T-helper 9 cell (primary cell): ENCODE measurements around the gene ZNF688.

Source experiments
- DNase-seq: peaks from one replicate; pipeline ENCODE4 v3.0.0-alpha.2; 2020

Gene ZNF688

DNA sequence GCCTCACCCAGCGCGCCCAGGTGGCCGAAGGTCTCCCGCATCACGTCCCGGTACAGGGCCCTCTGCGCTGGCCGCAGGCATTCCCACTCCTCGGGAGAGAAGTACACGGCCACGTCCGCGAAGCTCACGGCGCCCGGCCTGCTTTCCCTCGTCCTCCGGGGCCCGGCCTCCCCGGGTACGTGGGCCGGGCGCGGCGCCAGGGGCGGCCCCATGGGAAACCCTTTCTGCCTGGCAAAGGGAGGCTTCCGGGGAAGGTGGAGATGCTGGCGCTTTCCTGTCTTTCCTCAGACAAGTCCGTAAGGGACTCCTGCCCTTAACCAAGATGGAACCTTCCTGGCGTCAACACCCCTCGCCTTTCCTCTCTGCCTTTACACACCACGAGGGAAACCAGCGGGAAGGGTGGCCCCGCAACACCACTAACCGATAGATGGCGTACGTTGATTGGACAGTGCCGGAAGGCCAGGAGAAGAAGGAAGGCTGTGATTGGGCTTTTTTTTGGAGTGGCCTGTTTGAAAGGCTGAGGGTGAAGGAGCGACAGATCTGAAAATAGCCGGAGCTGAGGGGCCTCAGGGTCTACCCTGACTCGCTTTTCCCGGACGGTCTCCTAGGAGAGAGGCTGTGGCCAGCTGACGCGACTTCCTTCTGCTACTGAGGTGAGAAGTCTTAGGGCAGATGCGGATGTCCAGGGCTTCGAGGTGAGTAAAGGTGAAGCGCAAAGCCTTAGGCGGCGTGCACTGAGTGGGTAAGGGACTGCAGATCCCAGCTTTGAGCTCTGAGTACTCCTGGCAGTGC, 14.1 kb upstream of the ZNF688 start, which contains the start of gene ZNF785:
TSS of gene ZNF785 (minus strand) at position 298 of the 792 bp plus-strand sequence. CDS start at position 212, 86 bp downstream.
- peak; percentile 85 for DNase-seq

DNA sequence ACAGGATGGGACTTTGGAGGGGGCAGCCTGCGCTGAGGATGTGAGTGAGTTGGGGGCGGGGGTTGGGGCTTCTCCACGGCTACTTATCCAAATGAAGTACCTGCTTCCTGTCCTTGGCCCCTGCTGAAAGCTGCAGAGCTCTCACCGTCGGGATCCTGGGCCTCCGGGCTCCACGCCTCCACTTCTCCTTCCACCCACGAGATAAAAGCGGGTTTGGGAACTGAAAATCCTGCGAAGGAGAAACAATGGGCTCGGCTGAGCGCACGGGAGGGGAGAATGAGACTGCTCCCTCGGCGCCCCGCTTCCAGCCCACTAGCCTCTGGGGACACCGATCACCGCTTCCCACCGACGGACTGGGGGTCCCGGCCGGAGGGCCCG, 13.5 kb upstream of the ZNF688 start:
- DNase-seq: no peak

DNA sequence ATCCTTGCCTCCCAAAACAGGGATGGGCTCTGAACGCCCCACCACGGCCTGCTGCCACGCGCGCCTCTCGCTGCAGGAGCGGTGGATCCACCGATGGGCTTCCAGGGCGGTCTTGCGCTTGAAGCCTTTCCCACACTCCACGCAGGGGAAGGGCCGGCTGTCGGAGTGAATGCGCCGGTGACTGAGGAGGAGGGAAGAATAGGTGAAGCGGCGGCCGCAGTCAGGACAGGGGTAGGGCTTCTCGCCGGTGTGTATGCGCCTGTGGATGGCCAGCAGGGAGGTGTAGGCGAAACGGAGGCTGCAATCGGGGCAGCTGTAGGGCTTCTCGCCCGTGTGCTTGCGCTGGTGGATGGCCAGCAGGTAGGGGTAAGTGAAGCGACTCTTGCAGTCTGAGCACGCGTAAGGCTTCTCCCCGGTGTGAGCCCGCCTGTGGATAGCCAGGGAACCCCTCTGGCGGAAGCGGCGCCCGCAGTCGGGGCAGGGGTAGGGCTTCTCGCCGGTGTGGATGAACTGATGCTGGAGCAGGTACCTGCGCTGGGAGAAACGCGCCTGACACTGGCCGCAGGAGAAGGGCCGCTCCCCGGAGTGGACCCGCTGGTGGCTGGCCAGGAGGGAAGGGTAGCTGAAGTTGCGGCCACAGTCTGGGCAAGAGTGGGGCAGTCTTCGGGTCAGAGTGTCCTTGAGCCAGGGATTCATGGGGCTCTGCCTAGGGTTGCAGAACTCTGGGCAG, 11.3 kb upstream of the ZNF688 start:
- DNase-seq: no peak

DNA sequence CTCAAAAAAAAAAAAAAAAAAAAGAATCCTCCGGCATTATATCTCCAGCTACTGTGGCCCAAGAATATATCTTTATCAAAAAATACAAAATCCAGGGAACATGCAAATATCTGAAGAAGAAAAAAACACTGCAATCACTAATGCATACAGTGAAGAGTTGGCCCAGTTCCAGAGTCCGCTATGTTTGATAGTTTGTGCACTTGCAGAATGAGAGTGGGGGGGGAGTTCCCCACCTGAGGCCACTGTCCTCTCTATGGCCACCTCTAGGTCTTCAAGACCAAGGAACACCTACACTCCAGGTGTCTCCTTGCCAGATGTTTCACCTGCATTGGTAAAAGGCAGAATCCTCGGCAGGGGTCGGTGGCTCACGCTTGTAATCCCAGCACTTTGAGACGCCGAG, 9.9 kb upstream of the ZNF688 start:
- no peak for DNase-seq

DNA sequence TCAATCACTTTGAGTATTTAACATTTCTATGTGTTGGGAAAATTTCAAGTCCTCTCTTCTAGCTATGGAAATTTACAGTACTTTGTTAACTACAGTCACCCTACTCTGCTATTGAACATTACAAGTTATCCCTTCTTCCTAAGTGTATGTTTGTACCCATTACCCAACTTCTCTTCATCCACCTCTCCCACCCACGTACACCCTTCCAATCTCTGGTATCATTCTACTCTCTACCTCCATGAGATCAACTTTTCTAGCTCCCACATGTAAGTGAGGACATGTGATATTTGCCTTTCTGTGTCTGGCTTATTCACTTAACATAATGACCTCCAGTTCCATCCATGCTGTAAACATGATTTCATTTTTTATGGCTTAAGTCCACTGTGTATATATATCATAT, 3.2 kb upstream of the ZNF688 start:
- no peak for DNase-seq

GRCh38 chr16:30570636-30571444, 674 bp downstream of the ZNF688 start:
- no peak for DNase-seq

DNA sequence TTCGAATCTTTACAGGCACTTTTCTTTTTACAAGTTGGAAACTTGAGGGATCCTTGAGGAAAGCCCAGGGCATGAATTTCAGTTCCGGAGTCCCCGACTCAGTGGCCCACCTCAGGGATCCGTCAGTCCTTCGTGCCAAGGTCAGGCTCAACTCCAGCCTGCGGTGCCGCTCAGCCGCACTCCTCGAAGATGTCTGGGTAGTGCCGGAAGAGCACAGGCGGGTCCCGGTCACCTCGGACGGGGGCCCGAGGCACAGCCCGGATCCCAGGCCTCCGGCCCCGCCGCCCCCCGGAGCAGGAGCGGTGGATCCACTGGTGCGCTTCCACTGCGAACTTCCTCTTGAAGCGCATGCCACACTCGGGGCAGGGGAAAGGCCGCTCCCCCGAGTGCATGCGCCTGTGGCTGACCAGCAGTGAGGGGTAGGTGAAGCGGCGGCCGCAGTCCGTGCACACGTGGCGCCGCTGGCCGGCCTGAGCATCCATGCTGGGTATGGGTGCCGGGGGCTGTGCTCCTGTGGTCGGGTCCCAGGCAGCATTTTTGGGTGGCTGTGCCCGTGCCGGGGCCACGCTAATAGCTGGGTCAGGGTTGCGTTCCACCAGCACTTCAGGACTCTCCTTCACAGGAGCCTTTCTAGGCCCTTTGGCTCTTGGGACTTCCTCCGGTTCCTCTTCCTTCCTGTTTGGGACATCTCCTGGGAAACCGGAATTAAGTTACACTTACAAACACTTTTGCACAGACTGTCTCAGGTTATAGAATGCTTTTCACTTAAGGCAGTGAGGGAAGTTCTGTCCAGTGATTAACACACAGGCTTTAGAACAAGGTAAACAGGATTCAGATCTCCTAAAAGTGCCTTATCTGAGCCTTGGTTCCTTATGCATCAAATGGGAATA, 1.5 kb downstream of the ZNF688 start:
- no peak for DNase-seq

GRCh38 chr16:30569281-30569680, 2.2 kb downstream of the ZNF688 start:
- no peak for DNase-seq

DNA sequence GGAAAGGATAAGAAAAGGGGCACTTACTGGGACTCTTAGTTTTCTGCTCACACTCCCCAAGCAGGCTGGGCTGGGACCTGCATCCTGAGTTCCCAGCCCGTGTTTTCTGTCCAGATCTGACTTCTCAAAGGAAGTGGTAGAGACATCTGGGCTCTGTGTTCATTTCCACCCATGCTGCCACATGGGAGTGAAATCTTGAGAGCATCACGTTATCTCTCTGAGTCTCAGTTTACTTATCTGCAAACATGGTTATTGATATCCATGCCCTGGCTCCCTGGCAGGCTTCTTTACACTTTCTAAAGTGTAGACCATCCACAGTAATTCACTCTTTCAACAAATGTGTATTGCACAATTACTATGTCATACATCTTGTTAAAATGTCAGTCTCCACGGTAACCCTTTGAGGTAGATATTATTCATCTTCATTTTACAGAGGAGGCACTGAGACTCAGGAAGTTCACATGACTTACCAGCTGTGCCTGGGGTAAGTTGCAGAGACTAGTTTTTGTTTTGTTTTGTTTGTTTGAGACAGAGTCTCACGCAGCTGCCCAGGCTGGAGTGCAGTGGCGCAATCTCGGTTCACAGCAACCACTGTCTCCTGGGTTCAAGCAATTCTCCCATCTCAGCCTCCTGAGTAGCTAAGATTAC, 3.4 kb downstream of the ZNF688 start:
- DNase-seq: peak; percentile 30

- DNase-seq: peak; percentile 39
Measured at GRCh38 chr16:30567160-30567990, 4.1 kb downstream of the ZNF688 start.

DNA sequence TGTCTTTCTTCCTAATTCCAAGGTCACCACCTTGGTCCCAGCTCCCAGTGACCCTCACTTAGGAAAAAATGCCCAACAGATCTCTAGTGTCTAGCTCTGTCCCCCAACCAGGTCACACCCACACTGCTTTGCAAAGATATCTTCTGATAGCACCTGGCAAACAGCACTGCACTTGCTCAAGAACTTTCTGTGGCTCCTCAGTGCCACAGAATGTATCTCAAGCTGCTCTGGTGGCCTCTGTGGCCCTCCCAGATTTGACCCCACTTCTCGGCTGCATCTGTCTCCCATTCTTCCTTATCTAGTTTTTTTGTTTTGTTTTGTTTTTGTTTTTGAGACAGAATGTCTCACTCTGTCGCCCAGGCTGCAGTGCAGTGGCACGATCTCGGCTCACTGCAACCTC, 5.0 kb downstream of the ZNF688 start:
- no peak for DNase-seq

DNA sequence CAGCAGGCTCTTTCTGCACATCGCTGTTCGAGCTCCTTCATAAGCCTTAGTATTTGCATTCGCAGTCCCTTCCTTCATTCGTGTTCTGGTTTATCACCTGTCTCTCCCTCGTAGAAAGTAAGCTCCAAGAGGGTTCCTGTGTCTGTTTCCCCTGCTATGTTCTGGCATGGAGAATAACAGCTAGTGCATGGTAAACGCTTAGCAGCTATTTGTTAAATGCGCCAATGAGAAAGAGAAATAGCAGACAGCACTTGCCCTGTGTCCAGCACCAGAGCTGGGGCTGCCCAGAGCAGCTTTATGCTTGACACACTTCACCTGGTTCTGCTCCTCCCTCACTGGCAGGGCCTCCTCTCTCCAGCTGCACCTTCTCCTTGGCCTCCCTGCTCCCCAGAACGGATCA, 5.5 kb downstream of the ZNF688 start:
- no peak for DNase-seq

DNA sequence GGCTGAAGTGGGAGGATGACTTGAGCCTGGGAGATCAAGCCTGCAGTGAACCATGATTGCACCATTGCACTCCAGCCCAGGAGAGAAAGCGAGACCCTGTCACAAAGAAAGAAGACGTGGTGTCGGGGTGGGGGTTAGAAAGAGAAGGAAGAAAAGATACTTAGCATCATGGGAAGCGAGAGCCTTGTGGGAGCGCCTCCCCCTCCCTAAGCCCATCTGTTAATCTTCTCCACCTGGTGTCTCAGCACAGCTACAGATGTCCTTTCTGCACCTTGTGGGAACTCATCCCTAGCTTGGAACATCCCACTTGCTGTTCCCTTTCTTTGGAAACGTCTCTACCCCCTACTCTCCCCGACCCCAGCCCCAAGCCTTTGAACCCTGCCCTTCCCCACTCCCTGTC, 6.0 kb downstream of the ZNF688 start:
- no peak for DNase-seq

DNA sequence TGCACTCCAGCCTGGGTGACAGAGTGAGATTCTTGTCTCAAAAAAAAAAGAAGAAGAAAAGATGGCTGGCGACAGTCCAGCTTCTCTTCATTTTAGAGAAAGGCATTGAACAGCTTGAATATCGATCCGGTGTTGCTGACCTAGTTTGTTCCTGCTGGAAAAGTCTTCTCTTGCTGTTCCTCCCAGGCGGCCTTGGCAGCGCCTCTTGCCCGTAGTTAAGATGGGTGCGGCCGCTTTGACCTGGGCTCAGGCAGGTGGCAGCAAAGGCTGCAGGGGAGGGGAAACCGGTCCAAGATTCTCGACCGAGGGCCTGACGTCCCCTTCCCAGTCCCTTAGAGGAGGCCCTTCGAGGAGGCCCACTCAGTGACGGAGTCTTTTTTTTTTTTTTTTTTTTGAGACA, 9.5 kb downstream of the ZNF688 start:
- no peak for DNase-seq

DNA sequence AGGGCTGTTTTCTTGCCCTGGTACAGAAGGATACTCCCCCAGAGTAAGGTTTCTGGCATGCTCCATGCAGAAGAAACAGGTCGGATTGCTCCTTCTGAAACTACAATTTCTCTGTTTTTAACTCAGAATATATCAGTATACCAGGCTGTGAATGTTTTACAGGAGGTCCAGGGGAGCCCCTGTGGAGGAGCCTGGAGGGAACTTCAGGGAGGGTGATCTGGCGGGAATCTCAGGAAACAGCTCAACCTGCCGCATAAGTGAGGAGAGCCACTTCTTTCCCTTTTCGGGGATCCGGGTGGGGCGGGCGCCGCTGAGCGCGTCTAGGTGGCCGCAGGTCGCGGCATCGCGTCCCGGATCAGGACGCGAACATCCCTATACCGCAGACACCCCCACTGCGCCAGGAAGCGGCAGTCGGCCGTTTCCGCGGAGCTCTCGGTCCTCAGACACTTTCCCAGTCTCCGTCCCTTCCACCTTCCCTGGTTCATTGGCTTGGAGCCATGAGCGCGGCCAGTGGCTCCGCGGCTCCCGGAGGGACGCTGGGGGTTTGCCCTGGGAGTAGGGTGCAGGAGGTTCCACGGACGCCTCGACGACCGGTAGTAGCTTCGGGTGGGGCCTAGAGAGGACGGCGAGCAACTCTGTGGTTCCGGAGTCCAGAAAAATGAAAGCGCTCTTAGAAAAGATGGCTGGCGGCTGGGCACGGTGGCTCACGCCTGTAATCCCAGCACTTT, 10.3 kb downstream of the ZNF688 start:
- DNase-seq: no peak

DNA sequence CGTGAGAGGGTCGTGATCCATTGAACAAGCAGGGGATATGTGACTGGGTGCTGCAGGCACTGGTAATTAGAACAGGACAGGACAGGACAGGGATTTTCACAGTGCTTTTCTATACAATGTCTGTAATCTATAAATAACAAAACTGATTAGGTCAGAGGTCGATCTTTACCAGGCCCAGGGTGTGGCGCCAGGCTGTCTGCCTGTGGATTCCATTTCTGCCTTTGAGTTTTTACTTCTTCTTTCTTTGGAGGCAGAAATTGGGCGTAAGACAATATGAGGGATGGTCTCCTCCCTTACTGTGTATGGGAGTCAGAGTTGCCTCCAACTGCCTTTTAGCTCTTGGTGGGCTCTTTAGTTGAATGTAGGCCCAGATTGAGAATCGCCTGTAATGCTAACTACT, 11.8 kb downstream of the ZNF688 start:
- no peak for DNase-seq

DNA sequence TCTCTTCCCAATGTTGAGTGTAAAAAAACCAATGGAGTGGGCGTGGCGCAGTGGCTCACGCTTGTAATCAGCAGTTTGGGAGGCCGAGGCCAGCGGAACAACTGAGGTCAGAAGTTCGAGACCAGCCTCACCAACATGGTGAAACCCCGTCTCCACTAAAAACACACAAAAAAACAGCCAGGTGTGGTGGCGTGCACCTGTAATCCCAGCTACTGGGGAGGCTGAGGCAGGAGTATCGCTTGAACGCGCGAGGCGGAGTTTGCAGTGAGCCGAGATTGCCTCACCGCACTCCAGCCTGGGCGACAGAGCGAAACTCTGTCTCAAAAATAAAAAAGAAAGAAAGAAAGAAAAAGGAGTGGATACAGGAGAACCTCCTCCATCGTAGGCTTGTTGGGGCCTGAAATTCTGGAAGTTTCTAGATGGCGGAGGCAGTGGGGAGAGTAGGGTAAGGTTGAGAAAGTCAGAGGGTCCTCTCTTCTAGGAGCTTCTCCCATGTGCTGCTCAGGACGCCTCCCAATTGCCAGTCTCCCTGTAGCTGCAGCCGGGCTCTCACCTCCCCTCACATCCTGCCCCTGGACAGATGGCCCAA, 12.6 kb downstream of the ZNF688 start:
- no peak for DNase-seq

DNA sequence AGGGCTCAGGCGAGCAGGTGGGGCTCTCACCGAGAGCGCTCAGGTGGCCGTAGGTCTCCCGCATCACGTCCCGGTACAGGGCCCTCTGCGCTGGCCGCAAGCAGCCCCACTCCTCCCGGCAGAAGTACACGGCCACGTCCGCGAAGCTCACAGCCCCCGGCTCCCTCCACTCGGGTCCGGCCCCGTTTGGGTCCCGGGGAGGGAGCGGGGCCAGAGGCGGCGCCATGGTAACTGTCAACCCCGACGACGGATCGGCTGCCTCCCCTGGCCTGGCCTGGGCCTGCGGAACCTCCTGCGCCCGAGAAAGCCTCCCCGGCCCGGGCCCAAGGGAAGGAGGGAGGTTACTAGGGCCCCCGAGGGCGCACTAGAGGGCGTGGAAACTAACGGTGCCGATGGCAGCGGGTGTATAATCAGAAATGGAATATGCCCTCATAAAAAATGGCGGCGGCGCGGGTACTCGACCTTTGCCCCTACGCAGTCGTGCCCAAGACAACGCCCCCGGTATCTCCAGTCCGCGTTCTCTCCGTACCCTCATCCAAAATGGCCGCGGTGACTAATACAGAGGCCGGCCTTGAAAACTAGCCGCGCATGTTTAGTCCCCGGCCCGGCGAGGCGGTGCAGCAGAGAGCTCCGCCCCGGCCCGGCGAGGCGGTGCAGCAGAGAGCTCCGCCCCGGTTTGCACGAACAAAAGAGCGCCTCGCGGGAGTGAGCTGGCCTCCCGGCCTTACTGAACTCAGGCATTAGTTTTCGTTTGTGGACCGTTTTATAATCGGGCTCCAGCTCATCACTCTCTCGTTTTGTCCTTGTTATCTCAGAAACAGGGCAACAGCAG, 13.3 kb downstream of the ZNF688 start, which contains the start of gene ZNF764:
TSS of gene ZNF764 (minus strand) at position 418 of the 832 bp plus-strand sequence. CDS start at position 226, 192 bp downstream.
- DNase-seq: peak; percentile 90

- DNase-seq: peak; percentile 38
Measured at GRCh38 chr16:30557707-30557956, 13.9 kb downstream of the ZNF688 start.
